Keratinocyte (primary cell): Measurements from ENCODE around the gene CD14.

Experiments used
- CTCF ChIP-seq, 3 experiments: IDR thresholded peaks in 1 of 3; conservative IDR thresholded peaks in 1 of 3; optimal IDR thresholded peaks in 1 of 3; 2 replicates in 2 of 3; 3 replicates in 1 of 3; pipeline versions ENCODE3 to v1.5.1; 2011; ENCODE audit warnings: low read length in 3 of 3, mild to moderate bottlenecking in 3 of 3, moderate library complexity in 2 of 3, control low read depth in 1 of 3, inconsistent platforms in 1 of 3; ENCODE audit not compliant: insufficient read depth in 2 of 3; ENCODE audit errors: extremely low read depth in 1 of 3
- EZH2 ChIP-seq: IDR thresholded peaks from one replicate; pipeline ENCODE4 v1.6.1; 2012; ENCODE audit warnings: inconsistent platforms, mild to moderate bottlenecking, low read length, moderate library complexity

- TF ChIP-seq CTCF (optimal IDR thresholded peaks at IDR 0.05 in 1 of 3, IDR thresholded peaks at IDR 0.05 in 1 of 3, conservative IDR thresholded peaks at IDR 0.05 in 1 of 3; ENCODE audit: extremely low read depth in 1 of 3, insufficient read depth in 2 of 3, low read length in 3 of 3): no peak
- TF ChIP-seq EZH2: no peak
These were observed 21.9 kb downstream of the CD14 start for GRCh38 chr5:140611020-140611521.
